SK-N-SH treated with all-trans-retinoic acid at 6 μM for 48 hours (cell line): Measurements from ENCODE around the gene EFCAB7.
A peak's percentile ranks its signal among the peaks of the same experiment; 100 is the strongest.

Experiments
- ATAC-seq: fragments of 200-7000 bp; cut with Tn5 transposase; 3 replicates; pipeline ENCODE4 v1.9.1; 2020; ENCODE audit warnings: mild to moderate bottlenecking, moderate library complexity
- ARNTL ChIP-seq: fragments of 450-650 bp; formaldehyde crosslinking; IDR thresholded peaks from 2 replicates; pipeline ENCODE4 v1.5.0; 2020; ENCODE audit warnings: low read depth, mild to moderate bottlenecking, moderate library complexity, borderline replicate concordance
- CREB5 ChIP-seq: fragments of 250-450 bp; sonication (Bioruptor Pico); IDR thresholded peaks from 2 replicates; pipeline ENCODE4 v1.5.1; 2020; ENCODE audit warnings: low read depth, mild to moderate bottlenecking, moderate library complexity
- ESRRG ChIP-seq: fragments of 250-450 bp; sonication (Bioruptor Pico); IDR thresholded peaks from 2 replicates; pipeline ENCODE4 v1.6.1; 2021; ENCODE audit warnings: mild to moderate bottlenecking
- GLIS3 ChIP-seq: fragments of 250-450 bp; sonication (Bioruptor Pico); IDR thresholded peaks from 2 replicates; pipeline ENCODE4 v1.5.0; 2020; ENCODE audit warnings: mild to moderate bottlenecking, moderate library complexity
- ISL1 ChIP-seq: fragments of 250-450 bp; sonication (Bioruptor Pico); IDR thresholded peaks from 2 replicates; pipeline ENCODE4 v2.1.2; 2022; ENCODE audit warnings: mild to moderate bottlenecking, moderate library complexity
- OSR1 ChIP-seq: fragments of 250-450 bp; sonication (Bioruptor Pico); IDR thresholded peaks from 2 replicates; pipeline ENCODE4 v1.8.0; 2022; ENCODE audit warnings: moderate library complexity, mild to moderate bottlenecking, inconsistent platforms
- PATZ1 ChIP-seq: fragments of 250-450 bp; sonication (Bioruptor Pico); IDR thresholded peaks from 2 replicates; pipeline ENCODE4 v1.8.0; 2020; ENCODE audit warnings: mild to moderate bottlenecking, moderate library complexity, borderline replicate concordance
- POU6F1 ChIP-seq: fragments of 250-450 bp; sonication (Bioruptor Pico); IDR thresholded peaks from 2 replicates; pipeline ENCODE4 v1.8.0; 2021; ENCODE audit warnings: low read depth, mild to moderate bottlenecking, moderate library complexity, borderline replicate concordance
- PPARA ChIP-seq: fragments of 250-450 bp; sonication (Bioruptor Pico); IDR thresholded peaks from 2 replicates; pipeline ENCODE4 v1.5.0; 2020; ENCODE audit warnings: mild to moderate bottlenecking, borderline replicate concordance
- RARB ChIP-seq: fragments of 250-450 bp; sonication (Bioruptor Pico); IDR thresholded peaks from 2 replicates; pipeline ENCODE4 v1.8.0; 2021; ENCODE audit warnings: mild to moderate bottlenecking, moderate library complexity
- SNAI2 ChIP-seq: fragments of 250-450 bp; sonication (Bioruptor Pico); IDR thresholded peaks from 2 replicates; pipeline ENCODE4 v1.5.0; 2020; ENCODE audit warnings: mild to moderate bottlenecking, moderate library complexity
- TCF4 ChIP-seq: fragments of 250-450 bp; sonication (Bioruptor Pico); IDR thresholded peaks from 2 replicates; pipeline ENCODE4 v1.8.0; 2021; ENCODE audit warnings: mild to moderate bottlenecking, moderate library complexity, borderline replicate concordance
- TOX ChIP-seq: fragments of 250-450 bp; sonication (Bioruptor Pico); IDR thresholded peaks from 2 replicates; pipeline ENCODE4 v1.8.0; 2021; ENCODE audit warnings: mild to moderate bottlenecking, moderate library complexity, borderline replicate concordance
- ZC3H10 ChIP-seq: fragments of 250-450 bp; sonication (Bioruptor Pico); IDR thresholded peaks from 2 replicates; pipeline ENCODE4 v1.5.1; 2021; ENCODE audit warnings: mild to moderate bottlenecking, moderate library complexity
- ZFP3 ChIP-seq: fragments of 250-450 bp; sonication (Bioruptor Pico); IDR thresholded peaks from 2 replicates; pipeline ENCODE4 v1.5.0; 2020; ENCODE audit warnings: mild to moderate bottlenecking, moderate library complexity
- ZFP30 ChIP-seq: fragments of 450-650 bp; formaldehyde crosslinking; IDR thresholded peaks from 2 replicates; pipeline ENCODE4 v1.5.0; 2022; ENCODE audit warnings: mild to moderate bottlenecking, moderate library complexity
- ZNF70 ChIP-seq: fragments of 450-650 bp; formaldehyde crosslinking; IDR thresholded peaks from 2 replicates; pipeline ENCODE4 v1.5.0; 2020; ENCODE audit warnings: mild to moderate bottlenecking, moderate library complexity
- ZNF8 ChIP-seq: fragments of 450-650 bp; formaldehyde crosslinking; IDR thresholded peaks from 2 replicates; pipeline ENCODE4 v1.5.0; 2020; ENCODE audit warnings: mild to moderate bottlenecking, moderate library complexity

Gene EFCAB7

GRCh38 chr1:63548303-63548702, 25.0 kb downstream of the EFCAB7 start (continued):
- TF ChIP-seq PATZ1 (CRISPR knock-in tag) (no peak), OSR1 (CRISPR knock-in tag) (no peak), ZNF8 (CRISPR knock-in tag) (no peak), POU6F1 (CRISPR knock-in tag) (no peak), TCF4 (no peak), ZFP3 (CRISPR knock-in tag) (no peak)

- no peak for ATAC-seq
Measured at GRCh38 chr1:63548877-63549276, 25.6 kb downstream of the EFCAB7 start.

GRCh38 chr1:63555480-63555879, 32.2 kb downstream of the EFCAB7 start:
- TF ChIP-seq PPARA (CRISPR knock-in tag) (no peak), ISL1 (no peak), CREB5 (CRISPR knock-in tag) (no peak), POU6F1 (CRISPR knock-in tag) (no peak), RARB (CRISPR knock-in tag) (no peak), ARNTL (CRISPR knock-in tag) (no peak), ZFP3 (CRISPR knock-in tag) (no peak), TCF4 (no peak), ZFP30 (CRISPR knock-in tag) (no peak)
- no peak for ATAC-seq

More at GRCh38 chr1:63548877-63549276, 25.6 kb downstream of the EFCAB7 start:
- TF ChIP-seq TOX (no peak), ESRRG (no peak), ARNTL (CRISPR knock-in tag) (no peak), ZNF70 (CRISPR knock-in tag) (no peak)
- TF ChIP-seq, all 23 proteins: peak for 0

GRCh38 chr1:63557365-63557987, 34.2 kb downstream of the EFCAB7 start:
- TF ChIP-seq ZC3H10 (CRISPR knock-in tag) (no peak), ZFP30 (CRISPR knock-in tag) (no peak), GLIS3 (CRISPR knock-in tag) (no peak), SNAI2 (CRISPR knock-in tag) (no peak), TOX (no peak), ESRRG (no peak), ZFP3 (CRISPR knock-in tag) (no peak), POU6F1 (CRISPR knock-in tag) (no peak), PATZ1 (CRISPR knock-in tag) (no peak), RARB (CRISPR knock-in tag) (no peak), ARNTL (CRISPR knock-in tag) (no peak), CREB5 (CRISPR knock-in tag) (no peak)
- peak; percentile 82 for ATAC-seq
